GM18511 (cell line): Measurements from ENCODE around the gene COL18A1.
"Not testable (repeated sequence)": the region's sequence is repeated elsewhere in the genome, so short reads cannot be mapped to it uniquely, and the experiment has no call there.

ENCODE experiments used
- ATAC-seq: cut with Tn5 transposase; IDR thresholded peaks from one replicate; pipeline ENCODE4 v1.9.1; 2021; ENCODE audit warnings: mild to moderate bottlenecking, moderate library complexity; ENCODE audit not compliant: unreplicated experiment

Gene COL18A1

DNA sequence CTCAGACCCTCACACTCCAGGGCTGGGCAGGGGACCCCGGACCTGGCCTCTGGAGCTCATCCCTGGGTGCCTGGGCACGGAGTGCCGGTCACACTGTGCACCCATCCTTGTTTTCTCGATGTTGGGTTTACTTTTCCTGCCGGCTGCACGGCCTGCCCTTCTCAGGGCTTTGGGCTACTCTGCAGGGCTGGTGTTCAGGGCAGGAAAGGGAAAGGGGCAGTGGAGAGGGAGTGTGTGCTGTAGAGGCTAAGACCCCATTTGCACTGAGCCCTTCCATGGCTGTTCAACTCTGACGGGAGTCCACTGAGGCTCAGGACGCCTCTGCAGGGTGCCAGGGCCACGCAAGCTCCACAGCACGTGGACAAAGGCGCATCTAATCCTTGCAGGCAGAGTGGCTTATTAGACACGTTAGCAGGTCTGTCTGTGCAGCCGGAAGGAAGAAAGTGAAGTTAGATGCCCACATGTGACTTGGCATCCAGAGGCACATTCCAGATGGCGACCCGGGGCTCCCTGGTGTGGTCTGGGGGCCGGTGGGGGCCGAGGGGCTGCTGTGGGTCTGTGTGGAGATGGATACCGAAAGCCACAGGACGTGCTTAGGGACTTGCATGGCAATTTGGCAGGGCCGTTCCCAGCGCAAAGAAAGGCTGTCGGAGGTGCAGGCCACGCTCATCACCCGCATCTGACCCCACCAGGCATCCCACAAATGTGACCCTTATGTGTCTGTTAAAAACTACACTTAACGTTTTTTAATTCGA, 33.6 kb downstream of the COL18A1 start:
- ATAC-seq: no peak

DNA sequence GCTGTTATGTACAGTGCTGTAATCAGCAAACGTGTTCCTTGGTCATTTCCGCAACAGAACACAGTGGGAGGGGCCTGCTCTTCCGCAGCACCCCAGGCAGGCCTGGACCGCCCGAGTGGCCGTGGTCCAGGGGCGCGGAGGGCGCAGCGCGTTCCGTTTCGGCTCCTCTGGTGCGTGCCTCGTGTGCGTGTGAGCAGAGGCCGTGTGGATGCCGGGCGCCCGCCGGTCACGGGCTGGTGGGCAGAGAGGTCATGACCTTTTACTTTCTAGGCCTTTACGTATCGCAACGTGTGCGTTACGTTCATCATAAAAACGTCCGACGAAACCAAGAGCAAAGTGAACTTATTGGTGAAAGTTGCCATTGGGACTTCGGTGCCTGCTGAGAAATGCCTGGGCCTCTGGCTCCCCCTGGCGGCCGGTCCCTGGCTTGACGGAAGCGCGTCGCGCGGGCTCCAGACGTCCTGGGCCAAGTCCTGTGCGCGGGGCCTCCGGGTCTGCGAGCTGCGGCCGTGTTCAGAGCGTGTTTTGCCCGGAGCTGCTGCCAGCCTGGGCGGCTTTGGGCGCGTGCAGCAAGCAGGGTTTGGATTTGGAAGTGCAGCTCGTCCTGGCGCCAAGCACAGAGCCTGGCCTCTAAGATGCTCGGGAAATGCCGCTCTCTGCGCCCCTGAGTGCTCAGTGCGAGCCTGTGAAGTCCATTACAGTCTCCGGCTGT, 34.4 kb downstream of the COL18A1 start:
- no peak for ATAC-seq

DNA sequence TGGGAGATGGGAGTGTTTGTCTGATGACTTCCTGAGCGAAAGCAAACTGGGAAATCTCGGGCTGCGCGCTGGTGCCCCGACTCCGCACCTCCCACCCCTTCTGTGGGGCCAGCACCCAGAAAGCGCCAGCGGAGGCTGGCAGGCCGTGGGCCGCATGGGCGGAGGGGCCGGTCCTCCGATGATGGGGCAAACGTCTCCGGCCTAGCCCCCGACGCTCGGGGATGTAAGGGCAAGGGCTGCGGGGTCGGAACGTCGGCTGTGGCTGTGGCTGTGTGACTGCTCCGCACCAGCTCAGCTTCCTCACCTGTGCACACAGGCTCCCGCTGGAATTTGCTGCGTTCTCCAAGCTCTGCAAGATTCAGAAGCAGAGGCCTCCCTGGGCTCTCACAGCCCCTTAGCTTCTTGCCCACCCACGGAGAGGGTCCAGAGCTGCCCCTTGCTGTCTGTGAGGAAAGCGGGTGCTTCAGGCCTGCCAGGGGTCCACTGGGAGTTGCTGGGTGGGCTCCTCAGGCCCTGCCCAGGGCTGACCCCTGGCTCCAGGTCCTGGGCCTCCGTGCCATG, 35.0 kb downstream of the COL18A1 start:
- no peak for ATAC-seq

DNA sequence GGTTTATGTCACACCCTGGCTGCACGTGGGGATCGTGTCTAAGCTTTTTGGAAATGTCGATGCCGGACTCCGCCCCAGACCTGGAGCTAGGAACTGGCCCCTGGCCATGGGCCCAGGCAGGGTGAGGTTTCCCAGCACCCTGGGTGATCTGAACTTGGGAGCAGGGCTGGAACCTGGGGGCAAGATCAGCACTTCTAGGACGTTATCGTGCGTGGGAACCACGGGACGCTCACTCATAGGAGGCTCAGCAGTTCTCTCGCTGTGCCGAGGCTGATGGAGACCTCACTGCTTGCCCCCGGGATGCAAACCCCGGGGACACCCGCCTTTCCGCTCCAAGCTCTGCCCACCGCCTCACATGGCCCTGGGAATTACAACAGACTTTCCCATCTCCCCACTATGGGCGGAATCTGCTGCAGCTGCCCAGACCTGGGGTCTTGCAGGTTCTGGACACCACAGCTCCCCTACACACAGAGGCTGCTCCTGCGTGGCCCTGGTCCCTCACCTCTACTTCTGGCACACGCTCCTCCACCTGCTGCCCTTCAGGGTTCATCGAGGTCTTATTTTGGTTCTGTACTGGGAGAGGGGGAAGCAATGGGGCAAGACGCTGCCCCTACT, 35.9 kb downstream of the COL18A1 start:
- no peak for ATAC-seq

DNA sequence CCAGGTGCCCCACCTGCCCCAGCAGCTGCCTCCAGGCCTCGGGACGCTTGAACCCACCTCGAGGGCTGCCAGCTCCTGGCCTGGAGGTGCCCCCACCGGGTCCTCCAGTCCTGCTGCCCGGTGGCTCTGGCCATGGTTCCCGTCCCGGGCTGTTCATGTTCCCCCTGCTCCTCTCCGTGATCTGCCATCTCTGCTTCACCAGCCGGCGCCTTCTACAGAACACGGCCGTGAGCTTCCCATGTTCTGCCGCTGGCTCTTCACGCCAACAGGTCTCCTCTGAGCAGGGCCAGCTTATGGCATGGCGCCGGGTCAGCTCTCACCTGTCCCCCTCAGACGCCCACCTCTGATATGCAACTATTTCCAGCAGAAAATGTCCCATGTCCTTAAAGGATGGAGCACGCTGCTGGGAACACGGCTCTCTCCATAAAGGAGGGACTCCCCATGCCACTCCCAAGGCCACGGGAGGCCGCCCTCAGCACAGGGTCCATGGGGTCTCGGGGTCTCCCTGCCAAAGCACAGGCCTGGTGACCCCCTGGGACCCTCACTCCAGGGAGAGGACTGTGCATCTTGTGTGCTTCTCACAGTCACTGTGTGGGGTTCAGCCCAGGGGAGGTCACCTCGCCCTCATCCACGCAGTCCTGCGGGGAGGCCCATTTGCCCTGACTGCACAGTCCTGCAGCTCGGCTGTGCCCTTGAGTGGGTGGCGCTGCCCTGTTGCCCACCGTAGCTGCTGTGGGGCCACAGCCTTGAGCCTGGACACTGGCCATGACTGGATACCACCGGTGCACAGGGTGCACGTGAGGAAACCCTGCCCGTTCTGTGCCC, 36.7 kb downstream of the COL18A1 start:
- ATAC-seq: no peak

DNA sequence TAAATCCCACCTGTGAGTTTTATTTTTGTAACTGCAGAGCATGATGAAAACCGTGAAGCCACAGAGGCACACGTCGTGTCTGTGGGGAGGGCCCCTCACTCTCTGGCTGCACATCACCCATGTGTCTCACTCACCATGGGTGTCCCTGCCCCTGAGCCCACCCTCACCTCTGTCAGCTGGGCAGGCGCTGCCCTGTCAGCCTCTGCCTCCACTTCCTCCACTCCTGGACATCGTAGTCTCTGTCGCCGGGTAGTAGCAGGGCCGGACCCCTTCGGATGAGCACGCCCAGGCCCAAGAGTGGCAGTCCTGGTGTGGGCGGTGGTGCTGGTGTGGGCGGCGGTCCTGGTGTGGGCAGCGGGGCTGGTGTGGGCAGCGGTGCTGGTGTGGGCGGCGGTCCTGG, 37.3 kb downstream of the COL18A1 start:
- ATAC-seq: no peak

DNA sequence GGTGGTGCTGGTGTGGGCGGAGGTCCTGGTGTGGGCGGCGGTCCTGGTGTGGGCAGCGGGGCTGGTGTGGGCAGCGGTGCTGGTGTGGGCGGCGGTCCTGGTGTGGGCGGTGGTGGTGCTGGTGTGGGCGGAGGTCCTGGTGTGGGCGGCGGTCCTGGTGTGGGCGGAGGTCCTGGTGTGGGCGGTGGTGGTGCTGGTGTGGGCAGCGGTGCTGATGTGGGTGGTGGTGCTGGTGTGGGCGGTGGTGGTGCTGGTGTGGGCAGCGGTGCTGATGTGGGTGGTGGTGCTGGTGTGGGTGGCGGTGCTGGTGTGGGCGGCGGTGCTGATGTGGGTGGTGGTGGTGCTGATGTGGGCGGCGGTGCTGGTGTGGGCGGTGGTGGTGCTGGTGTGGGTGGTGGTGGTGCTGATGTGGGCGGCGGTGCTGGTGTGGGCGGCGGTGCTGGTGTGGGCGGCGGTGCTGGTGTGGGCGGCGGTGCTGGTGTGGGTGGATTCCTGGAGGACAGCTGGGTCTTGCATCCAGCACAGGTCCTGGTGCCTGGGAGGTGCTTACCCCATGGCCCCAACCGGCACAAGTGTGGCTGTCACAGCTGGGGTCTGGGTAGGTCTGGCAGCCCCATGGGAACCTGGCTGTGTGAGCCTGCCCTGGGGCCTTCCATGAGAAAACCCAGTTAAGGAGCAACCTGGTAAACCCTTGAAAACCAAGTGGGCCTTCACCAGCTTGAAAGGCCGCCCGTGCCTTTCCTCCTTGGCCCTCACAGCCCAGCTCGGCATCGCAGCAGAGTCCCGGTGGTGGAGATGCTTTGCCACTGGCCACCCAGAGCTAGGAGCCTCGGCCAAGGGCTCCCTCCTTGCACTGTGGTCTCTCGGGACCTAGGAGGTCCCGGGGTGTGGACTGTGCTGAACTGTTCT, 38.0 kb downstream of the COL18A1 start:
- ATAC-seq: not testable (repeated sequence)

DNA sequence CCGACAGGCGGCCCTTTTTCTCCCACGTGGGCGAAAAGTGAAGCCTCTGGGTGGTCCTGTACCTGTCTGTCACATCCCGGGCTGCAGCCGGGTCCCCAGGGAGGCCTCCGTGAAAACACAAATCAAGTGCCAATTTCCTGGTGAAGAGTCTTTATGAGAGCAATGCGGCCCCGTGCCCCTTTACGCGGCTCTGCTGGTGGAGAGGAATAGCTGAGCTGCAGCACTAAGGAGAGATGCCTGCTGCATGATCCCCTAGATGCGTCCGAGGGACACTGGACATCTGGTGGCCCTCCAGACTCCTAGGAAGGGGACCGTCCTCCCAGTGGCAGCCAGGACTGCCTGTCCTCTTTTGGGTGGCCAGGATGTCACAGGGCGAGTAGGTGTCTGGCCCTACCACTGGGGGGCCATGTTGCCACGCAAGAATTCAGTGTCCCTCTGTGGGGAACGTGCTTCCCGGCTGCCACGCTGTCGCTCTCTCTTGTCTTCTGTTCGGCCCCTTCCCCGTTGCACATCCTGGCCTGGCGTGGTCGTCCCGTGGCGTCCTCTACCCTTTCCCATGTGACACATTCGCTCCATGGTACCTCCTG, 38.7 kb downstream of the COL18A1 start:
- ATAC-seq: no peak

DNA sequence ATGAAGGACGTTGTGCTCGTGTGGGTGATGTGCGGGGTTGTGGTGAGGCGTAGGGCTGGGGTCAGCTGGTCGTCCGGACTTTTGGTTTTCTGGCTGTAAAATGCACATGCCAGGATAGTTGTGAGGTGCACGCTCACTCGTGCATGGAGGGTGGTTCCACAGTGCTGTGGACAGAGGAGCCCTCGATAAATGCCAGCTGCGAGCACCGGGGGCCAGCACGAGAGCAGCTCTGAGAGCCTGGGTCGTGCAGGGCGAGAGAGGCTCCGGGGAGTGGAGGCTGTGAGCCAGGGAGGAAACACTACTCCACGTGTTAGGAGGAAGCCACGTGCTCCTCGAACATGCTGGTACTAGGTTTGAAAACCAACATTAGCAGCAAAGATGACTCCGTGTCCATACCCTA, 39.4 kb downstream of the COL18A1 start:
- ATAC-seq: no peak

DNA sequence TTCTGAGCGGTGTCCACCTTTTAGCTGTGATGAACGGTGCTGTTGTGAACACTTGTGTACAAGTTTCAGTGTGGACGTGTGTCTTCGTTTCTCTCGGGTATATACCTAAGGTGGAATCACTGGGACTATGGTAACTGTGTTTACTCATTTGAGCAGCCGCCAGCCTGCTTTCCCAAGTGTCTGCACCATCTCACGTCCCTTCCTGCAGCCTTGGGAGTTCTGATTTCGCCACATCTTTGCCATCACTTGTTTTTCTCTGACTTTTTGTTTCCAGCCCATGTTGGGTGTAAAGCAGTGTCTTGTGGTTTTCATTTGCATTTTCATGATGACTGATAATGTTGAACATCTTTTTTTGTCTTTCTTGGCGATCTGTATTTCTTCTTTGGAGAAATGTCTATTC, 40.4 kb downstream of the COL18A1 start:
- no peak for ATAC-seq

DNA sequence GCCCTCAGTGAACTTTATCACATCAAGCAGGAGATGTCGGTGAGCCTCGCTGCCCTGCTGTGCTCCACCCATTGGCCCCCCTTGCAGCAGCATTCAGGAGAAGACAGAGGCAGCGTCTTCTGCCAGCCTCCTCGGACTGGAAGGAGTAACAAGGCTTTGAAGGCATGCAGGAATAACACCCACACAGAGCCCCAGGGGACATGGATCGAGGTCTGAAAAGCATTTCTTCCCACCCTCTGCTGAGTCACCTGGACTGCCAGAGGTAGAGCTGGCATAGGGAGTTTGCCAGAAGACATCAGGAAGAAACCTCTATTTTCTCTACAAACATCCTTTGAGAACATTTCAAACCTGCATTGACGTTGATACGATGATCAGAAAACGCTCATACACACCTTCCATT, 42.9 kb downstream of the COL18A1 start:
- no peak for ATAC-seq

DNA sequence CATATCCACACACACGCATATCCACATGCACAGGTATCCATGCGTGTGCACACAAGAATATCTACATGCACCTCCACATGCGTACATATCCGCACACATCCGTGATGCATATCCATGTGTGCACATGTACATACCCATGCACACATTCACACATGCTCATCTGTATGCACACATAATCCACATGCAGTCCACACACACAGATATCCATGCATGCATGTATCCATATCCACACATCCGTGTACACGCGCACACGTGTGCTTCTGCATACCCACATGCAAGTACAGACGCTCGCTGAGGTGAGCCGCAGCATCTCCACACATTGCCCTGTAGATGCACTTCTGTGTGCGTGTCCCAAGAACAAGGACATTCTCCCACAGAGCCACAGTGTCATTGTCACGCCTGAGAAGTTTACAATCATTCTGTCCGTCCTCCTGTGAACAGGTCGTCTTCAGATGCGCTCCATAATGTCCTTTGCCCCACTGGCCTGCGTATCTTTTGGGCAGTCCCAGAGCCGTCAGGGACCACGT, 43.4 kb downstream of the COL18A1 start:
- ATAC-seq: no peak

DNA sequence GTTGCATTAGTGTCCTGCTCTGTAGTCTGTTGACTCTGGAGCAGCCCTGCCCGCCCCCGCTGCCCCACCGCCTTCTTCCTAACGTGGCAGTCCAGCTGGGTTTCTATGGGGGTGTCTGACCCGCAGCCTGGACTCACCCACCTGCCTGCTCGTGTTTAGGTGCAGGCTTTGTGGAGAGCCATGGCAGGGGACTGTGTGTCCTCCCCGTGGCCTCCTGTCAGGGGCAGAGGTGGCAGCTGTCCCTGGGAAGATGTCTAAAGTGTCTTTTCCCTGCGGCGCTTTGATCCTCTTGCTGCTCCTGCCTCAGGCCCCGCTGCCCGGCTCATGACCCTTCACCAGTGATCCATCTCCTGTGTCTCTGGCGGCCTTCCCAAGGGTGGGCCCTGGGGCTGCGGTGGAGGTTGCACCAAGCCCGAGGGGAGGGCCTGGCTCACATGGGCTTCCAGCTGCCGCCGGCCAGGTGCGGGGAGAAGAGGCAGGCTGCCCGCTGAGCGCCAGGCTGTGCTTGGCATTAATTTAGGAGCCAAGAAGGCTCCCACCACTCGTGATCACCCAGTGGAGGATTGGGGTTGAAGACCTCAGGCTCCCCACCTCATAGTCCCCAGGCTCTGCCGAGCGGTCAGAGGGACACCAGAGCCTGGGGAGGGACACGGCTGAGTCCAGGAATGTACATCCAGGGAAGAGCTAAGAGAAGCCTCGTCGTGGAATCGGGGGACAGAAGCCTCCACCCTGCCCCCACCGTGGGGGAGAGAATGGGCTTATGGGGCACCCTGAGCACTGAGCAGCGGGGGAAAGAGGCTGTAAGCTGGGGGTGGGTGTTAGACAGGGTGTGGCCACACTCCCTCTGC, 44.1 kb downstream of the COL18A1 start:
- no peak for ATAC-seq

DNA sequence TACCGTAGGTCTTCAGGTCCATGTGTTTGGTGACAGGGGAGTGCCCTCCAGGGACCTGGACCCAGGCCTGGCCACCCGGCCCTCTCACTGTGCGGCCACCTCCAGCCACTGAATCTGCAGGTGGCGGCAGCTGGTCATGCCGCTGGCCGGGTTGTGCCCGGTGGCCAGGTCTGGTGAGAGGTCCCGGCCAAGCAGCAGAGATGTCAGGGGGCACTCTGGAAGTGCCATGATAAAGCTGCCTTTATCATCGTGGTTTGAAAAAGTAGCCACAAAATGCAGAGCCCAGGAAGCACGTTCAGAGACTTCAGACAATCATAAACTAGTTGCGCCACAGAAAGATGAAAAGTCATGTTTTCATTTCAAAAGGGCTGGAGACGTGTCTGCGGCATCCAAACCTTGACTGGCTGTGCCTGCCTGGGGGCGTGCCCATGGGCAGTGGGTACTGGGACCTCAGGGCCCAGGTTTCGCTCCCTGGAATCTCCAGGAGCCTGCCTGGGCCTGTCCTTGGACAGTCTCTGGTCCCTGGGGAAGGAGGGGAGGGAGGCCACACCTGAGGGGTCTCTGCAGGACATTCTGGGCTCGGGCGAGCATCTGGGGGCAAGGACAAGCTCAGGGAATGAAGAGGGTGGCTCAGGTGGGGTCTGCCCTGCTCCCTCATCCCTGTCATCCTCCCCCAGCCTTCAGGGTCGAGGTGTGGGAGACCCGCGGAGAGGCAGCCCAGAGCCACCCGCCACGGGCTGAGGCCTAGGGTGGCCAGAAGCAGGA, 44.9 kb downstream of the COL18A1 start:
- ATAC-seq: no peak

DNA sequence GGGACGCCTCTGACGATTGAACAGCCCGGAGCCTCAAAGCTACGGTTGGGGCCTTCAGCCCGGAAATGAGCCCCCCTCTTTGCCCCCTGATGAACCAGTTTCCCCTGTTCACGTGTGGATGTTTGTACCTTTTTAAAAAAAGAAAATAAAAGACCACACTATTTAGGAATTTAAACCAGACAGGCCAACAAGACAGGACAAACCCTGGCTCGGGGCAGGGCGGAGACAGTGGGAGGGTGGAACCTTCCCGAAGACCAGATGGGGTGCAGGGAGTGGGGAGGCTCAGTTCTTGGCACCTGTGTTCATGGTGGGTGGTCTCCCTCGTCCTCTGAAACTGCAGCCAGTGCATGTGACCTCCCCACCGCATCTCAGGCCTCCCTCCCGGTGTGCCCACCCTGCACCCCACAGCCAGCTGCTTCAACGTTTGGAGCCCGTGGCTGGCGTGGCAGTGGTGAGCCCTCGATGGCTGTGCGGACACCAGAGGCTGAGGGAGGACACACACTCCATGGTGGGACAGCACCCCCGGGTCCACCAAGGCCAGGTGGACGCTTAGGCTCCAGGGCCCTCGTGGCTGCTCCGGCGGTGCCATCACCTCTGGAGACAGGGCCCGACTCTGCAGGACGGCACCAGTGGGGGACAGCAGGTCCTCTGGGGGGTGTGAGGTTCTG, 45.6 kb downstream of the COL18A1 start:
- no peak for ATAC-seq

DNA sequence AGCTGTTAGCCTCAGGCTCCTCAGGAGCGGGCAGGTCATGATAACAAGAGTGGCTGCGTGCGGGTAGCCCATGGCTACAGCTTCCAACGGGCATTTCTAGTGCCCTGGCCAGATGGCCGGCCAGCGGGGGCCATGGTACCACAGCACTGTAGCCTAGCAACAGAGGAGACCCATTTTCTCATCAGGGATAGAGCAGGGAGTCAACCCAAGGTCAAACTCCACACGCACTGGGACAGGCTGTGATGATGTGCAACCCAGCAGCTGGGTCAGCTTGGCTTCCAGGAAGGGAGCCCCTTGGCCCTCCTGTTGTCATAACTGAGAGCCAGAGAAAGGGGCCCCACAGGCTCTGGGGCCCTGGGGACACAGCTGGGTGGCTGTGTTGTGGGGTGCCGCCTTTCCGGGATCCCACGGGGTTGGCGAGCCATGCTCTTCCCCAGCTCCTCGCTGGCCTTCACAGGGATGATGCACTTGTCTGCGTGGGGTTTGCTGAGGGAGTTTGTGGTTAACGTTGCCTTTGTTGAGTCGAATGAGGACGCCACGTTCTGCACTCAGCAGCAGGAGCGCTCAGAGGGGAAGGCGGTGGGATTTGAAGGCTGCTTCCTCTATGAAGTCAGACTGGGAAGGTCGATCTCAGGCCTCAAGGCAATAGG, 46.3 kb downstream of the COL18A1 start:
- no peak for ATAC-seq

DNA sequence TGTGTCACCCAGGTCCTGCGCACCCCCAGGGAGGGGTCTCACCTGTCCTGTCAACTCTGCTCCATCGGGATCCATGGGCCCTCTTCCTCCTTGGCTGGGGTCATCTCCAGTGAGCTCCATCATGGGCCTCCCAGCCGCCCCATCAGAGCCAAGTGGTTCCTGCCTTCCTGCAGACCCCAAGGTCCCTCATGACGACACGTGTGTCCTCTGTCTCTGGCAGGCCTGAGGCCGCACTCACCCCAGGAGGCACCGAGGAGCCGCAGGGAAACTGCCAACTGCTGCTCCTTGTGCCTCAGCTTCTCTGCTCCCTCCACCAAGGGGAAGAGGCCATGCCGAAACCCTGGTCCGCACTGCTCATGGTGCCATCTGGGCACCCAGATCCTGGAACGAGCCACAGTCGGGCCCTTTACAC, 46.8 kb downstream of the COL18A1 start:
- no peak for ATAC-seq
